Measurements from ENCODE around the gene OR2A12. TPM values are rescaled to one million over a fixed set of nuclear protein-coding genes. Genes with fewer than 3 reads are reported as not detected.

OR2A12 gene
- total and polyA plus RNA-seq, 4 donors = not detected

Other genes starting within 250 kb of the OR2A12 start
- gene TCAF1, start 184.1 kb upstream of the OR2A12 start, total RNA-seq = 10 to 100 TPM; 42.1 to 58.6 TPM
- gene TCAF1, start 184.1 kb upstream of the OR2A12 start, polyA plus RNA-seq = 10 to 100 TPM in 1 of 2 donors, 1 to 10 TPM in 1; 7.5 to 14.5 TPM
- gene OR2F2, start 151.0 kb upstream of the OR2A12 start, total RNA-seq = not detected
- gene OR2F2, start 151.0 kb upstream of the OR2A12 start, polyA plus RNA-seq = not detected
- not detected for gene OR2F1, start 131.4 kb upstream of the OR2A12 start, total RNA-seq
- not detected for gene OR2F1, start 131.4 kb upstream of the OR2A12 start, polyA plus RNA-seq
- not detected for gene OR6B1, start 86.0 kb upstream of the OR2A12 start, total RNA-seq
- not detected for gene OR6B1, start 86.0 kb upstream of the OR2A12 start, polyA plus RNA-seq
- gene OR2A5, start 37.3 kb upstream of the OR2A12 start, total RNA-seq = not detected
- not detected for gene OR2A5, start 37.3 kb upstream of the OR2A12 start, polyA plus RNA-seq
- gene OR2A25, start 16.5 kb upstream of the OR2A12 start, total RNA-seq = not detected
- gene OR2A25, start 16.5 kb upstream of the OR2A12 start, polyA plus RNA-seq = not detected
- not detected for gene OR2A2, start 23.3 kb downstream of the OR2A12 start, total RNA-seq
- not detected for gene OR2A2, start 23.3 kb downstream of the OR2A12 start, polyA plus RNA-seq
- not detected for gene OR2A14, start 36.9 kb downstream of the OR2A12 start, total RNA-seq
- not detected for gene OR2A14, start 36.9 kb downstream of the OR2A12 start, polyA plus RNA-seq
- gene CTAGE4, start 97.2 kb downstream of the OR2A12 start, total RNA-seq = 1 to 10 TPM in 1 of 2 donors, not detected in 1; 4.3 TPM
- 1 to 10 TPM; 1.5 to 2.0 TPM for gene CTAGE4, start 97.2 kb downstream of the OR2A12 start, polyA plus RNA-seq
- gene ARHGEF35, start 109.6 kb downstream of the OR2A12 start, total RNA-seq = 1 to 10 TPM; 4.6 to 9.8 TPM
- 10 to 100 TPM in 1 of 2 donors, 1 to 10 TPM in 1; 4.7 to 11.3 TPM for gene ARHGEF35, start 109.6 kb downstream of the OR2A12 start, polyA plus RNA-seq
- gene OR2A42, start 153.3 kb downstream of the OR2A12 start, total RNA-seq = 1 to 10 TPM in 1 of 2 donors, not detected in 1; 1.3 TPM
- gene OR2A42, start 153.3 kb downstream of the OR2A12 start, polyA plus RNA-seq = under 1 TPM; 0.03 to 0.50 TPM
- gene OR2A7, start 178.5 kb downstream of the OR2A12 start, total RNA-seq = 1 to 10 TPM; 1.5 to 4.7 TPM
- under 1 TPM in 1 of 2 donors, not detected in 1; 0.67 TPM for gene OR2A7, start 178.5 kb downstream of the OR2A12 start, polyA plus RNA-seq
- 1 to 10 TPM in 1 of 2 donors, under 1 TPM in 1; 0.21 to 1.2 TPM for gene CTAGE8, start 183.0 kb downstream of the OR2A12 start, total RNA-seq
- not detected for gene CTAGE8, start 183.0 kb downstream of the OR2A12 start, polyA plus RNA-seq
- under 1 TPM; 0.16 to 0.39 TPM for gene OR2A1, start 226.1 kb downstream of the OR2A12 start, total RNA-seq
- gene OR2A1, start 226.1 kb downstream of the OR2A12 start, polyA plus RNA-seq = under 1 TPM; 0.50 to 0.59 TPM

Measured in aorta (tissue), 4 donors.